Esophagus muscularis mucosa (tissue), 4 donors: ENCODE data around the gene SH2D6. TPM values are rescaled to one million over a fixed set of nuclear protein-coding genes. Genes with fewer than 3 reads are reported as not detected.
"Not testable (repeated sequence)": the region's sequence is repeated elsewhere in the genome, so short reads cannot be mapped to it uniquely, and the experiment has no call there.

Experiments used
- DNase-seq: peaks from one replicate; pipeline ENCODE4 v3.0.0-alpha.2; 2017; ENCODE audit errors: extremely low spot score
- H3K27ac ChIP-seq, 4 donors: fragments of 200-600 bp; sonication (generic); replicated peaks in 1 of 4; 1 replicate in 3 of 4; 2 replicates in 1 of 4; pipeline ENCODE4 v1.5.1; 2016 to 2019; ENCODE audit warnings: mild to moderate bottlenecking in 1 of 4
- H3K27me3 ChIP-seq, 4 donors: fragments of 200-600 bp; sonication (generic); one replicate each; pipeline versions ENCODE4 v1.5.1 to v1.6.0; 2016 to 2019
- H3K36me3 ChIP-seq, 4 donors: fragments of 200-600 bp; sonication (generic); one replicate each; pipeline ENCODE4 v1.5.1; 2016 to 2019
- H3K4me1 ChIP-seq, 4 donors: fragments of 200-600 bp; sonication (generic); one replicate each; pipeline ENCODE4 v1.5.1; 2016 to 2019
- H3K4me3 ChIP-seq, 4 donors: fragments of 200-600 bp; sonication (generic); 1 replicate in 2 of 4; 2 replicates in 2 of 4; pipeline ENCODE4 v1.5.1; 2016 to 2019; ENCODE audit warnings: mild to moderate bottlenecking in 4 of 4, moderate library complexity in 1 of 4
- H3K9me3 ChIP-seq, 4 donors: fragments of 200-600 bp; sonication (generic); 1 replicate in 3 of 4; 2 replicates in 1 of 4; pipeline ENCODE4 v1.5.1; 2016 to 2019
- EP300 ChIP-seq: sonication (generic); formaldehyde crosslinking; IDR thresholded peaks from one replicate; pipeline ENCODE4 v1.6.1; 2017; ENCODE audit warnings: antibody characterized with exemption
- POLR2A ChIP-seq: fragments of 450-650 bp; IDR thresholded peaks from one replicate; pipeline ENCODE4 v1.6.1; 2017; ENCODE audit warnings: antibody characterized with exemption, moderate library complexity, mild to moderate bottlenecking, low read depth
- POLR2AphosphoS5 ChIP-seq, 2 donors: sonication (generic); formaldehyde crosslinking; IDR thresholded peaks; one replicate each; pipeline ENCODE4 v1.6.1; 2017; ENCODE audit warnings: antibody characterized with exemption in 2 of 2
- WGBS: methylation state at CpG from one replicate; pipeline ENCODE4 v1.1.5; 2018; 5-methylcytosine and 5-hydroxymethylcytosine counted together
- intact Hi-C: fragments of 100-400 bp; cut with DNase I; formaldehyde crosslinking; loops from one replicate; pipeline ENCODE4 v1.15.1; 2023
- total RNA-seq, 4 donors: library from RNA; depleted of rRNA; stranded (reverse); fragments of >200 nt; gene quantifications; one replicate each; pipeline versions ENCODE4 v1.1.0 to v1.2.1, GENCODE V29; 2016
- TF ChIP-seq, protein P1 (sequence below), 3 experiments: fragments of 200-600 bp in 2 of 3; fragments of 450-650 bp in 1 of 3; sonication (generic) in 2 of 3; IDR thresholded peaks; one replicate each; pipeline ENCODE4 v1.5.1; 2017 to 2019; ENCODE audit warnings: antibody characterized with exemption in 3 of 3, mild to moderate bottlenecking in 2 of 3, moderate library complexity in 1 of 3

The SH2D6 gene
- total RNA-seq, 4 donors from 2014 or later, result not detected

DNA sequence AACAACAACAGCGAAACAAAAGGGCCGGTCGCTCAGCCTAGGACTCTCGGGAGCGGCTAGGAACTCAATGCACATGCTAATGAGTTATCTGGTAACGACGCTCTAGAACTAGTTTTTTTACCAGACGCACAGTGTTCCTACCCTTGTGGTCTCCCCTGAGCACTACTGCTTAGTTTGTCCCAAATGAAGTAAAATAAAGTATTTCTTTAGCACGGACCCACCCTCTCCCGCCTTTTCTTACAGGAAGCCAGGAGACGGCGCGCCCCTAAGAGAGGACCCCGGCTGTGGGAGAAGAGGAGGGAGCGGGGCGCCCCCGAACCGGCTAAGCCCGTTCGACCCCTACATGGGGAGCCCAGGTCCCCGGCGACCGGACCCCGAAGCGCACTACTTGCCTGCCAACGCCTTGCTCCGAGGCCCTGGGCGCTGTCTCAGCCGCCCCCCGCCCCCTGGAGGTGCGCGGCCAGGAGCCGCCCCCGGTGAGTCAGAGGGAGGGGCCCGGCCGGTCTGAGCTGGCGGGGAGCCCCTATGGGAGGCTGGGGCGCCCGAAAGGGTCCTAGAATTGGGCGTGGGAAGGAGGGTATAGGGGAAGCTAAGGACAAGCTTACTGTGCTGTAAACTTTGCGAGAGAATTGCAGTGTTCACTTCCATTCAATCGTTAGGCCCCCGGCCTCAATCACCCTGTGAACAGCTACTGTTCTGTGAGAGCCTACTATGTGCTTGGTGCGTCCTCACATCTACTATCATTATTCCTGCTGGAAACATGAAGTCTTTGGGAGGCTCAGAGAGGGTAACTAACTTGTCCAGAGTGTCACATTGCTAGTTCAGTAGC is 4.7 kb upstream of the SH2D6 start:
- intact Hi-C loops, result no loop called here
- Histone ChIP-seq H3K27me3 (peaks cover 0 to 3% (median 0%) of the 10 kb centered on the region in 4 donors), H3K9me3 (no peaks in the 10 kb centered on the region), H3K4me1 (peaks cover 9 to 43% (median 36%) of the 10 kb centered on the region in 4 donors), H3K27ac (peak overlapping the region; percentile 57 to 73 (median 64)), H3K4me3 (peak overlapping the region; percentile 62 to 74 (median 65)), H3K36me3 (no peaks in the 10 kb centered on the region)
- 9% methylated on average over 22 of the region's 44 CpGs for WGBS
- TF ChIP-seq, protein P1, sequence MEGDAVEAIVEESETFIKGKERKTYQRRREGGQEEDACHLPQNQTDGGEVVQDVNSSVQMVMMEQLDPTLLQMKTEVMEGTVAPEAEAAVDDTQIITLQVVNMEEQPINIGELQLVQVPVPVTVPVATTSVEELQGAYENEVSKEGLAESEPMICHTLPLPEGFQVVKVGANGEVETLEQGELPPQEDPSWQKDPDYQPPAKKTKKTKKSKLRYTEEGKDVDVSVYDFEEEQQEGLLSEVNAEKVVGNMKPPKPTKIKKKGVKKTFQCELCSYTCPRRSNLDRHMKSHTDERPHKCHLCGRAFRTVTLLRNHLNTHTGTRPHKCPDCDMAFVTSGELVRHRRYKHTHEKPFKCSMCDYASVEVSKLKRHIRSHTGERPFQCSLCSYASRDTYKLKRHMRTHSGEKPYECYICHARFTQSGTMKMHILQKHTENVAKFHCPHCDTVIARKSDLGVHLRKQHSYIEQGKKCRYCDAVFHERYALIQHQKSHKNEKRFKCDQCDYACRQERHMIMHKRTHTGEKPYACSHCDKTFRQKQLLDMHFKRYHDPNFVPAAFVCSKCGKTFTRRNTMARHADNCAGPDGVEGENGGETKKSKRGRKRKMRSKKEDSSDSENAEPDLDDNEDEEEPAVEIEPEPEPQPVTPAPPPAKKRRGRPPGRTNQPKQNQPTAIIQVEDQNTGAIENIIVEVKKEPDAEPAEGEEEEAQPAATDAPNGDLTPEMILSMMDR (IDR thresholded peaks at IDR 0.05), result peak in 1 of 3 experiments; percentile 14
- no peak for TF ChIP-seq POLR2A
- TF ChIP-seq POLR2AphosphoS5 (IDR thresholded peaks at IDR 0.05), result peak; percentile 51 to 71
- TF ChIP-seq EP300, result no peak
- no peak for DNase-seq

DNA sequence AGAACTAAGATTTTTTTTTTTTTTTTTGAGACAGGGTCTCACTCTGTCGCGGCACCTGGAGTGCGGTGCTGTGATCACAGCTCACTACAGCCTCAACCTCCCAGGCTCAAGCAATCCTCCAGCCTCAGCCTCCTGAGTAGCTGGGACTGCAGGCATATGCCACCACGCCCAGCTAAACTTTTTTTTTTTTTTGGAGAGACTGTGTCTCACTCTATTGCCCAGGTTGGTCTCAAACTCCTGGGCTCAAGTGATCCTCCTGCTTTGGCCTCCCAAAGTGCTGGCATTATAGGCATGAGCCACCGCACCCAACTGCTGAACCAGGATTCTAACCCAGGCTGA is 4.1 kb upstream of the SH2D6 start:
- H3K9me3 ChIP-seq, H3K36me3 ChIP-seq, DNase-seq, H3K27me3 ChIP-seq, intact Hi-C loops: not testable (repeated sequence)
- Histone ChIP-seq H3K4me3 (peak overlapping the region; percentile 62 to 74 (median 65)), H3K27ac (peak overlapping the region in 2 of 4 donors; percentile 57 to 73), H3K4me1 (peaks cover 15 to 48% (median 39%) of the 10 kb centered on the region in 4 donors)
- 74% methylated on average over 5 of the region's 5 CpGs for WGBS

DNA sequence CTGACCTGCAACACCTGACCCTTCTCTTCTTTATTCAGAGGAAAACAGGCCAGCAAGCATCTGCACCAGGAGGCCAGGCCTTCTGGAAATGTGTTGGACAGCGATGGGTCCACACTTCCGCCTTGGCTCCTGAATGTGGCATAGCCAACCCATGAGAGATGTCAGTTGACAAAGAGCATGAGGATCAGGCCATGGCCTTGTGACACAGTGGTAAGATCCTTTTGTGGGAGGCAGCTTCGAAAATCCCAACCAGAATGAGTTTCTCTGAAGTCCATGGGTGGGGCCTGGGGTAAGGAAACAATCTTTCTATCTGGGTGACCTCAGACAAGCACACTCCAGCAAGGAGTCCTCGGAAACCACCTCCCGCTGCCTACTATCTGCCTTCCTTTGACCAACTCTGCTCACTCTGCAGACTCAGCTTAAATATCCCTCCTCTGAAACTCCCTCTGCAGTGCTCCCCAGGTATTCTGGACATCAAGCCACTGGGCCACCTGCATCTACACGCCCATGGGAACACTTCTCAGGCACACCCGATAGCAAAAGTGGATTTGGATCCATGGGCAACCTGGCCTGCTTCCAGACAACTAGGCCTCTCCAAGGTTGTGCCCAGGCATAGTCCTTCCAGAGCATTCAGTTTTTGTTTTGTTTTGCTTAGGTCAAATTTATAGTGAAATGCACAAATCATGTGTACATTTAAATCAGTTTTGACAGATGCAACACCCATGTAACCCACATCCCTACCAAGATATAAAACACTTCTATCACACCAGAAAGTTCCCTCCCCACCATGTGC is 3.6 kb upstream of the SH2D6 start:
- DNase-seq, result no peak
- peaks cover 0 to 3% (median 0%) of the 10 kb centered on the region in 4 donors for H3K27me3 ChIP-seq
- H3K4me3 ChIP-seq, result no peak overlapping the region
- H3K36me3 ChIP-seq, result no peaks in the 10 kb centered on the region
- peaks cover 17 to 51% (median 40%) of the 10 kb centered on the region in 4 donors for H3K4me1 ChIP-seq
- H3K9me3 ChIP-seq, result no peaks in the 10 kb centered on the region
- intact Hi-C loops, result no loop called here
- TF ChIP-seq, protein P1 (IDR thresholded peaks at IDR 0.05), result no peak
- no peak overlapping the region for H3K27ac ChIP-seq
- 91% methylated on average over 7 of the region's 7 CpGs for WGBS

DNA sequence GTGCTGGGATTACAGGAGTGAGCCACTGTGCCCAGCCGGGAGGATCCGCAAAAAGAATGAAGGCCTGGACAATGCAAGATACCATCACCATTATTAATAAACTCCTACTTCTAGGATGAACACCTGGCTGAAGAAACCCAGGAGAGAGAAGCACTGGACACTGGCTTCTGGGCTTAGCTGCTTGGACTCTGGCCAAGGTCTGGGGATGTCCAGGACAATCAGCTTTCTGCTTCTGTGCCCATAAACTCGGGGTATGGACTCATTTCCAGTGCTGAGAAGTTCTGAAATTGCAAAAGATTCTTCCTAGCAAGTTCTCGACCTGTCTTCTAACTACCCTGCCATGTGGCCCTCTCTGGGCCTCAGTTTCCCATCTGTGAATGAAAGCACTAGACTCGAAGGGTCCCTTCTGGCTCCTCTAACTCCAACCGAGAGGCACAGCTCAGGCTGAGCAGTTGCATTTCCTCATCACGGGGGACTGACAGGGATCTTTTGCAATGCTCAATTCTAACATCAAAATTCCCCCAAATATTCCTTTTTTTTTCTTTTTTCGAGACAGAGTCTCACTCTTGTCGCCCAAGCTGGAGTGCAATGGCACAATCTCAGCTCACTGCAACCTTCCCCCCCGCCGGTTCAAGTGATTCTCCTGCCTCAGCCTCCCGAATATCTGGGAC is 2.4 kb upstream of the SH2D6 start:
- no peak for DNase-seq
- WGBS, result 76% methylated on average over 12 of the region's 12 CpGs
- no peaks in the 10 kb centered on the region for H3K36me3 ChIP-seq
- peaks cover 0 to 3% (median 0%) of the 10 kb centered on the region in 4 donors for H3K27me3 ChIP-seq
- TF ChIP-seq POLR2AphosphoS5 (IDR thresholded peaks at IDR 0.05) (no peak), EP300 (no peak), POLR2A (no peak)
- TF ChIP-seq, protein P1 (IDR thresholded peaks at IDR 0.05), result no peak
- intact Hi-C loops, result no loop called here
- H3K9me3 ChIP-seq, result no peaks in the 10 kb centered on the region
- H3K4me3 ChIP-seq, result no peak overlapping the region
- H3K27ac ChIP-seq, result no peak overlapping the region
- peaks cover 28 to 52% (median 43%) of the 10 kb centered on the region in 4 donors for H3K4me1 ChIP-seq
